A549 (cell line): ENCODE data around the gene RIMKLA. TPM values are rescaled to one million over a fixed set of nuclear protein-coding genes. Genes with fewer than 3 reads are reported as not detected.

Source experiments
- ATAC-seq, 2 experiments: fragments of 200-7000 bp in 1 of 2; fragments of >200 bp in 1 of 2; cut with Nextera tagmentation in 1 of 2; cut with Tn5 transposase in 1 of 2; 3 replicates each; pipeline versions ENCODE4 v1.8.0 to v1.9.1; 2018 to 2020; ENCODE audit warnings: mild to moderate bottlenecking in 1 of 2, moderate library complexity in 1 of 2
- CTCF ChIA-PET: fragments of 300-600 bp; sonication (Branson Sonifier 250); formaldehyde crosslinking; extraction: SDS; loops from one replicate; lab custom pipeline; 2021; ENCODE audit warnings: antibody characterized with exemption, inconsistent platforms; lab: Yijun Ruan, JAX
- POLR2A ChIA-PET: fragments of 350-600 bp; formaldehyde crosslinking; extraction: SDS; loops from one replicate; lab custom pipeline; 2021; ENCODE audit warnings: antibody characterized with exemption, inconsistent platforms; lab: Yijun Ruan, JAX
- DNase-seq, 2 experiments: peaks; one replicate each; pipeline versions ENCODE4 v3.0.0 to v3.0.0-alpha.2; 2011 to 2016; ENCODE audit warnings: low read depth in 1 of 2, low spot score in 1 of 2
- FAIRE-seq: peaks from 2 replicates; lab custom pipeline; 2011; peaks lifted over from hg19 to GRCh38; lab: Jason Lieb, UNC
- H3K27ac ChIP-seq, 2 experiments: fragments of >200 bp; sonication (Bioruptor Twin); formaldehyde crosslinking; 3 replicates each; pipeline ENCODE4 v1.5.1; 2016 to 2017
- H3K4me1 ChIP-seq: fragments of >200 bp; sonication (Bioruptor Twin); formaldehyde crosslinking; 3 replicates; pipeline ENCODE4 v1.6.1; 2016
- H3K4me2 ChIP-seq: fragments of >200 bp; sonication (Bioruptor Twin); formaldehyde crosslinking; 3 replicates; pipeline ENCODE4 v1.6.1; 2016
- H3K4me3 ChIP-seq: fragments of >200 bp; sonication (Bioruptor Twin); formaldehyde crosslinking; 3 replicates; pipeline ENCODE4 v1.5.1; 2016
- H3K9me3 ChIP-seq: fragments of >200 bp; sonication (Bioruptor Twin); formaldehyde crosslinking; 3 replicates; pipeline ENCODE4 v1.6.1; 2016
- BCL3 ChIP-seq: fragments of >200 bp; sonication (Bioruptor Twin); formaldehyde crosslinking; IDR thresholded peaks from 3 replicates; pipeline ENCODE4 v1.6.1; 2016
- BHLHE40 ChIP-seq: IDR thresholded peaks from 2 replicates; pipeline ENCODE4 v1.6.1; 2012; ENCODE audit warnings: low read depth, low read length, inconsistent platforms
- CBX2 ChIP-seq: fragments of 200-600 bp; sonication (generic); IDR thresholded peaks from 2 replicates; pipeline ENCODE4 v1.6.1; 2016; ENCODE audit warnings: low read depth, mild to moderate bottlenecking, borderline replicate concordance
- CBX8 ChIP-seq: fragments of 200-600 bp; sonication (generic); IDR thresholded peaks from 2 replicates; pipeline ENCODE4 v1.6.1; 2016
- CHD2 ChIP-seq: fragments of 150-350 bp; IDR thresholded peaks from 2 replicates; pipeline ENCODE4 v1.6.1; 2014; ENCODE audit warnings: low read length; ENCODE audit not compliant: partially characterized antibody
- CTCF ChIP-seq: fragments of >200 bp; sonication (Bioruptor Twin); formaldehyde crosslinking; IDR thresholded peaks from 3 replicates; pipeline ENCODE4 v1.5.1; 2016
- EHF ChIP-seq: fragments of 250-450 bp; sonication (Bioruptor Pico); IDR thresholded peaks from 2 replicates; pipeline ENCODE4 v1.5.0; 2020; ENCODE audit warnings: mild to moderate bottlenecking
- EP300 ChIP-seq, 2 experiments: fragments of >200 bp; sonication (Bioruptor Twin); formaldehyde crosslinking; IDR thresholded peaks; 2 replicates in 1 of 2; 3 replicates in 1 of 2; pipeline ENCODE4 v1.6.1; 2016 to 2017
- FOSB ChIP-seq: fragments of 250-450 bp; sonication (Bioruptor Pico); IDR thresholded peaks from 2 replicates; pipeline ENCODE4 v1.5.0; 2020; ENCODE audit warnings: mild to moderate bottlenecking, moderate library complexity
- FOSL2 ChIP-seq, 2 experiments: fragments of 450-650 bp in 1 of 2; fragments of >200 bp in 1 of 2; sonication (Bioruptor Twin) in 1 of 2; formaldehyde crosslinking; IDR thresholded peaks; 2 replicates each; pipeline versions ENCODE4 v1.5.0 to v1.6.1; 2016 to 2020; ENCODE audit warnings: mild to moderate bottlenecking in 1 of 2, moderate library complexity in 1 of 2
- JUNB ChIP-seq: fragments of >200 bp; sonication (Bioruptor Twin); formaldehyde crosslinking; IDR thresholded peaks from 2 replicates; pipeline ENCODE4 v1.6.1; 2016
- MAX ChIP-seq: IDR thresholded peaks from 2 replicates; pipeline ENCODE4 v1.6.1; 2012
- NPAS2 ChIP-seq: fragments of 250-450 bp; sonication (Bioruptor Pico); IDR thresholded peaks from 2 replicates; pipeline ENCODE4 v1.8.0; 2022; ENCODE audit warnings: mild to moderate bottlenecking, moderate library complexity, borderline replicate concordance
- NR3C1 ChIP-seq: fragments of >200 bp; sonication (Bioruptor Twin); formaldehyde crosslinking; IDR thresholded peaks from 3 replicates; pipeline ENCODE4 v1.6.1; 2017
- POLR2A ChIP-seq: IDR thresholded peaks from 2 replicates; pipeline ENCODE4 v1.6.1; 2012; ENCODE audit warnings: mild to moderate bottlenecking, low read length
- RAD21 ChIP-seq, 2 experiments: fragments of >200 bp in 1 of 2; sonication (Bioruptor Twin) in 1 of 2; formaldehyde crosslinking in 1 of 2; IDR thresholded peaks in 1 of 2; conservative IDR thresholded peaks in 1 of 2; 2 replicates in 1 of 2; 3 replicates in 1 of 2; pipeline ENCODE4 v1.6.1; 2012 to 2018; ENCODE audit warnings: inconsistent platforms in 1 of 2
- RCOR1 ChIP-seq: fragments of 150-350 bp; IDR thresholded peaks from 2 replicates; pipeline ENCODE4 v1.6.1; 2014; ENCODE audit warnings: antibody characterized with exemption, low read length, low read depth
- SMC3 ChIP-seq: fragments of >200 bp; sonication (Bioruptor Twin); formaldehyde crosslinking; IDR thresholded peaks from 3 replicates; pipeline ENCODE4 v1.6.1; 2018; ENCODE audit warnings: inconsistent platforms
- SREBF2 ChIP-seq: fragments of 450-650 bp; IDR thresholded peaks from 2 replicates; pipeline ENCODE4 v1.6.1; 2014; ENCODE audit warnings: mild to moderate bottlenecking, moderate library complexity
- TFCP2L1 ChIP-seq: fragments of 250-450 bp; sonication (Bioruptor Pico); IDR thresholded peaks from 2 replicates; pipeline ENCODE4 v1.5.0; 2021; ENCODE audit warnings: mild to moderate bottlenecking
- USF2 ChIP-seq: fragments of 450-650 bp; IDR thresholded peaks from 2 replicates; pipeline ENCODE4 v1.6.1; 2014; ENCODE audit warnings: antibody characterized with exemption
- WGBS: methylation state at CpG from one replicate; pipeline ENCODE4 v1.1.6; 2017; ENCODE audit errors: missing lambda C conversion rate; 5-methylcytosine and 5-hydroxymethylcytosine counted together
- polyA plus RNA-seq, 4 experiments: library from polyadenylated mRNA; depleted of rRNA in 3 of 4; stranded (reverse); fragments of >200 nt; fragmentation: RNase III in 1 of 4; extraction: RNeasy Plus Mini Kit Qiagen cat#74134 plus additional on column Dnase treatment in 1 of 4; gene quantifications; 2 replicates in 3 of 4; 3 replicates in 1 of 4; pipeline ENCODE4 v1.2.3, GENCODE V29; 2011 to 2017
- TF ChIP-seq, protein P1 (sequence below): IDR thresholded peaks from 2 replicates; pipeline ENCODE4 v1.6.1; 2012; ENCODE audit warnings: low read depth, borderline replicate concordance
- TF ChIP-seq, protein P2 (sequence below): IDR thresholded peaks from 2 replicates; pipeline ENCODE4 v1.6.1; 2012

RIMKLA gene
- polyA plus RNA-seq, 2 of the 4 experiments (the other 2 are of a cell fraction): 0.35 to 1.7 TPM

DNA sequence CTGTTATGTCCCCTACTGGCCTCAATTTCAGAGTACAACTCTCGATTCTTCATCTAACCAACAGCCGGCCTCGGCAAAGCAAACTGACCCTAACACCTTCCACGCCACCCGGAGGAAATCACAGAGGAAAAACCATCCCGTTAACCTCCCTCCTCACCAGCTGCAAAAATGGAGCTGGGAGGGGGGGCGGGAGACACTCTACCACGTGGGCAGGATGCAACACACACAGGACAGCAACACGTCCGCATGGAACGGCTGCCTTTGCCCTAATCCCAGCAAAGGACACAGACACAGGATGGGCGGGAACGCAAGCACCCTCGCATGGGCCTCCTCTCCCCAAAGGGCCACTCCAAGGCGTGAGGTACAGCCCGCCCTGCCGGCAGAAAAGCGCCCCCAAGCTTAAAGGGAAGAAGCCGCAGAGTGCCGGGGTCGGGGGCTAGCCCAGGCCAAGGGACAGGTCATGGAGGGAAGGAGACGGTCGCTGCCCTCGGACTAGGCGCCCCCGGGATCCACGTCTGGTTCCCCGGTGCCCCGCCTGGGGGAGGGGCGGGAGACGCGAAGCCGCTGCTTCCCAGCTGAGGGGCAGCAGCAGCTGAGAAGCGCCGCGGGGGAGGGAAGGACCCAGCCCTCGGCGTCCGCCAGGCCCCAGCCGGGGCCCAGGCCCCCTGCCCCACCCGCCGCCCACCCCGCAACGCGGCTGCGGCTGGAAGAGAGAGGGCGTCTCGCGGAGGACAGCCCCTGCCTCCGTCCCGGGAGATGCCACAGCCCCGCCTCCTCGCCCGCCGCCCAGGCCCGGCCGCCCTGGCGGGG lies 46.1 kb upstream of the RIMKLA start:
- peak; percentile 73 to 84 for ATAC-seq
- H3K27ac ChIP-seq: peak overlapping the region; percentile 99 to 100
- no peak for FAIRE-seq
- peak overlapping the region; percentile 87 for H3K4me2 ChIP-seq
- H3K4me3 ChIP-seq: peak overlapping the region; percentile 96
- no peaks in the 10 kb centered on the region for H3K9me3 ChIP-seq
- WGBS: 0% methylated on average over 16 of the region's 58 CpGs
- peaks cover 41% of the 10 kb centered on the region for H3K4me1 ChIP-seq
- POLR2A ChIA-PET: interaction anchor here (0.5 kb wide), 2 partner anchors 14 to 55 kb away, joined by 3 to 4 read pairs; no protein-coding TSS in a partner anchor
- CTCF ChIA-PET: interaction anchor here (1.2 to 1.8 kb wide), 2 partner anchors 51 to 160 kb away, joined by 4 to 10 read pairs; no protein-coding TSS in a partner anchor
- DNase-seq: peak; percentile 53 to 69
- peak; percentile 36; the same call in 1 of the 2 replicates for TF ChIP-seq USF2
- TF ChIP-seq CTCF: peak; percentile 8; the same call in 2 of the 3 replicates
- no peak for TF ChIP-seq RAD21 (conservative IDR thresholded peaks at IDR 0.05 in 1 of 2, IDR thresholded peaks at IDR 0.05 in 1 of 2)
- TF ChIP-seq MAX: peak; percentile 86

DNA sequence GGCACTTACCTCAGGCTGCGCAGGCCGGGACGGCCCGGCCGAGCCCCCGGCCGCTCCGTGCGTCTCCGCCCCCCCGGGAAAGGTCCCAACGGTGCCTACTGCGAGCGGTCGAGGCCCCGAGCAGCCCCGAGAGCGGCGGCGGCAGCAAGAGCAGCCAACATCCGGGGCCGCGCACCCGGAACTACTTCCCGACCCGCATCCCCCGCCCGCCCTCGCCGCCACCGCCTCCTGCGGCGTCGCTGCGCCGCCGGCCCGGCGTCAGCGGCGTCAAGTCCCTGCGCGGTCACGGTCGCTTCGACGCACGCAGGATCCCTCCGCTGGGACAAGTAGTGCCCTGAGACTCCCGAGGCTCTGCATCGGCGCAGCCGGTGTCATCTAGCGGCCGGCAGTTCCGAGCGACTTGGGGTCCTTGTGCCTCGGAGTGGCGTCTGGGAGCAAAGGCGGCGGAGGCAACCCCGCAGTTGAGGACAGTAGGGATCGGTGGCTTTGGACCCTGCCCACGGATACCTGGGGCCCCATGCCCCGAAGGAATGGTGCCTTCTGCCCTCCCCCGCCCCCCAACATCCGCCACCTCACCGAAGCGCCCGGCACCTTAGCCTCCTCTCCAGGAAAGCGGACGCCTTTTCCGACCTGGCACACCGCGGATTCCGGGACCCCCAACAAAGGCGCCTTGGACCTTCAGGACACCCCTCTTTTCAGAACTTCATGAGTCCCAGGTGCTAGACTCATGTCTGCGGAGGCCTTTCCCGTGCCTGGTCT lies 45.4 kb upstream of the RIMKLA start, which contains the start of gene FOXJ3:
Gene FOXJ3 (minus strand): TSS at position 186 of the 759 bp plus-strand sequence. CDS start 24,142 bp downstream, outside the sequence.
- DNase-seq (peak; percentile 69 to 96), FAIRE-seq (no peak), ATAC-seq (peak; percentile 86 to 87)
- peaks cover 47% of the 10 kb centered on the region for H3K4me1 ChIP-seq
- peak within 1 kb of the TSS; percentile 99 to 100 for H3K27ac ChIP-seq
- no peaks in the 10 kb centered on the region for H3K9me3 ChIP-seq
- ChIA-PET POLR2A (interaction anchor here (1.2 kb wide), 1 partner anchor 346 kb away, joined by 4 read pairs; no protein-coding TSS in a partner anchor), CTCF (interaction anchor here (1.2 to 1.8 kb wide), 2 partner anchors 50 to 161 kb away, joined by 4 to 10 read pairs; no protein-coding TSS in a partner anchor)
- 0% methylated on average over 3 of the region's 79 CpGs for WGBS
- H3K4me3 ChIP-seq: peak within 1 kb of the TSS; percentile 96
- peak within 1 kb of the TSS; percentile 87 for H3K4me2 ChIP-seq
- TF ChIP-seq USF2 (no peak), NR3C1 (no peak), BHLHE40 (peak; percentile 46; the same call in 1 of the 2 replicates), JUNB (no peak), POLR2A (peak; percentile 49), FOSB (no peak), SMC3 (0 out of 3 replicates have a peak, but pooled peaks have one; percentile 25), TFCP2L1 (CRISPR knock-in tag) (no peak), RCOR1 (no peak), BCL3 (peak; percentile 54; the same call in 1 of the 3 replicates), MAX (peak; percentile 91), EP300 (IDR thresholded peaks at IDR 0.05) (no peak), CHD2 (peak; percentile 75), NPAS2 (CRISPR knock-in tag) (no peak), CBX2 (no peak), EHF (no peak), FOSL2 (IDR thresholded peaks at IDR 0.05) (no peak), FOSL2 (CRISPR knock-in tag; IDR thresholded peaks at IDR 0.05) (no peak; the same call in 1 of the 2 replicates), CTCF (no peak), SREBF2 (no peak), CBX8 (no peak)
- TF ChIP-seq, protein P1, sequence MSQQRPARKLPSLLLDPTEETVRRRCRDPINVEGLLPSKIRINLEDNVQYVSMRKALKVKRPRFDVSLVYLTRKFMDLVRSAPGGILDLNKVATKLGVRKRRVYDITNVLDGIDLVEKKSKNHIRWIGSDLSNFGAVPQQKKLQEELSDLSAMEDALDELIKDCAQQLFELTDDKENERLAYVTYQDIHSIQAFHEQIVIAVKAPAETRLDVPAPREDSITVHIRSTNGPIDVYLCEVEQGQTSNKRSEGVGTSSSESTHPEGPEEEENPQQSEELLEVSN: peak; percentile 75
- TF ChIP-seq, protein P2, sequence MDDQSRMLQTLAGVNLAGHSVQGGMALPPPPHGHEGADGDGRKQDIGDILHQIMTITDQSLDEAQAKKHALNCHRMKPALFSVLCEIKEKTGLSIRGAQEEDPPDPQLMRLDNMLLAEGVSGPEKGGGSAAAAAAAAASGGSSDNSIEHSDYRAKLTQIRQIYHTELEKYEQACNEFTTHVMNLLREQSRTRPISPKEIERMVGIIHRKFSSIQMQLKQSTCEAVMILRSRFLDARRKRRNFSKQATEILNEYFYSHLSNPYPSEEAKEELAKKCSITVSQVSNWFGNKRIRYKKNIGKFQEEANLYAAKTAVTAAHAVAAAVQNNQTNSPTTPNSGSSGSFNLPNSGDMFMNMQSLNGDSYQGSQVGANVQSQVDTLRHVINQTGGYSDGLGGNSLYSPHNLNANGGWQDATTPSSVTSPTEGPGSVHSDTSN: peak; percentile 97
